Suprapubic skin (tissue), 4 donors: ENCODE results near the gene KCND3.

Source experiments
- CTCF ChIP-seq, 2 donors: fragments of 200-600 bp in 1 of 2; fragments of 450-650 bp in 1 of 2; sonication (generic) in 1 of 2; IDR thresholded peaks; one replicate each; pipeline ENCODE4 v1.5.1; 2016 to 2019; ENCODE audit warnings: antibody characterized with exemption in 2 of 2, mild to moderate bottlenecking in 1 of 2, moderate library complexity in 1 of 2
- EP300 ChIP-seq: sonication (generic); formaldehyde crosslinking; IDR thresholded peaks from one replicate; pipeline ENCODE4 v1.6.1; 2017; ENCODE audit warnings: antibody characterized with exemption
- POLR2A ChIP-seq, 2 donors: fragments of 450-650 bp; IDR thresholded peaks; one replicate each; pipeline ENCODE4 v1.6.1; 2017; ENCODE audit warnings: antibody characterized with exemption in 2 of 2, mild to moderate bottlenecking in 2 of 2, moderate library complexity in 2 of 2
- POLR2AphosphoS5 ChIP-seq, 3 donors: sonication (generic); formaldehyde crosslinking; IDR thresholded peaks; one replicate each; pipeline ENCODE4 v1.6.1; 2017; ENCODE audit warnings: antibody characterized with exemption in 3 of 3

- TF ChIP-seq EP300 = no peak
- TF ChIP-seq CTCF (IDR thresholded peaks at IDR 0.05) = no peak
- no peak for TF ChIP-seq POLR2A (IDR thresholded peaks at IDR 0.05)
- TF ChIP-seq POLR2AphosphoS5 (IDR thresholded peaks at IDR 0.05) = no peak
Observed at GRCh38 chr1:112004076-112004475, 14.6 kb upstream of the KCND3 start.
